HEK293 (cell line): Measurements from ENCODE around the gene PTGER2.

ENCODE experiments used
- SP3 ChIP-seq: fragments of 450-650 bp; formaldehyde crosslinking; IDR thresholded peaks from 2 replicates; pipeline ENCODE4 v1.5.1; 2016; ENCODE audit warnings: missing biosample characterization, missing genetic modification characterization
- ZBTB21 ChIP-seq: fragments of 450-650 bp; formaldehyde crosslinking; IDR thresholded peaks from 2 replicates; pipeline ENCODE4 v1.5.1; 2017; ENCODE audit warnings: missing biosample characterization, missing genetic modification characterization
- ZNF221 ChIP-seq: fragments of 450-650 bp; formaldehyde crosslinking; IDR thresholded peaks from 2 replicates; pipeline ENCODE4 v1.5.1; 2017; ENCODE audit warnings: missing biosample characterization, missing genetic modification characterization, borderline replicate concordance
- ZNF302 ChIP-seq: fragments of 450-650 bp; formaldehyde crosslinking; IDR thresholded peaks from 2 replicates; pipeline ENCODE4 v1.5.1; 2016; ENCODE audit warnings: missing biosample characterization, missing genetic modification characterization, low read depth
- ZNF324 ChIP-seq: fragments of 450-650 bp; formaldehyde crosslinking; IDR thresholded peaks from 2 replicates; pipeline ENCODE4 v1.5.1; 2016; ENCODE audit warnings: missing biosample characterization, missing genetic modification characterization
- ZNF37A ChIP-seq: fragments of 450-650 bp; IDR thresholded peaks from 2 replicates; pipeline ENCODE4 v1.5.1; 2018; ENCODE audit warnings: missing biosample characterization, missing genetic modification characterization
- ZNF768 ChIP-seq: fragments of 450-650 bp; formaldehyde crosslinking; IDR thresholded peaks from 2 replicates; pipeline ENCODE4 v1.5.1; 2018; ENCODE audit warnings: missing biosample characterization, mild to moderate bottlenecking, missing genetic modification characterization
- TF ChIP-seq, protein P1 (sequence below): fragments of 450-650 bp; formaldehyde crosslinking; IDR thresholded peaks from 2 replicates; pipeline ENCODE4 v1.5.1; 2016; ENCODE audit warnings: missing biosample characterization, missing genetic modification characterization
- TF ChIP-seq, protein P2 (sequence below): fragments of 450-650 bp; formaldehyde crosslinking; conservative IDR thresholded peaks from 2 replicates; pipeline ENCODE4 v1.5.1; 2016; ENCODE audit warnings: low read depth, missing biosample characterization, missing genetic modification characterization
- TF ChIP-seq, protein P3 (sequence below): fragments of 450-650 bp; formaldehyde crosslinking; IDR thresholded peaks from 2 replicates; pipeline ENCODE4 v1.5.1; 2016; ENCODE audit warnings: missing biosample characterization, missing genetic modification characterization, low read depth
- TF ChIP-seq, protein P4 (sequence below): sonication (generic); formaldehyde crosslinking; IDR thresholded peaks from 2 replicates; pipeline ENCODE4 v1.8.1; 2022; ENCODE audit warnings: mild to moderate bottlenecking, moderate library complexity, missing genetic modification reagents

DNA sequence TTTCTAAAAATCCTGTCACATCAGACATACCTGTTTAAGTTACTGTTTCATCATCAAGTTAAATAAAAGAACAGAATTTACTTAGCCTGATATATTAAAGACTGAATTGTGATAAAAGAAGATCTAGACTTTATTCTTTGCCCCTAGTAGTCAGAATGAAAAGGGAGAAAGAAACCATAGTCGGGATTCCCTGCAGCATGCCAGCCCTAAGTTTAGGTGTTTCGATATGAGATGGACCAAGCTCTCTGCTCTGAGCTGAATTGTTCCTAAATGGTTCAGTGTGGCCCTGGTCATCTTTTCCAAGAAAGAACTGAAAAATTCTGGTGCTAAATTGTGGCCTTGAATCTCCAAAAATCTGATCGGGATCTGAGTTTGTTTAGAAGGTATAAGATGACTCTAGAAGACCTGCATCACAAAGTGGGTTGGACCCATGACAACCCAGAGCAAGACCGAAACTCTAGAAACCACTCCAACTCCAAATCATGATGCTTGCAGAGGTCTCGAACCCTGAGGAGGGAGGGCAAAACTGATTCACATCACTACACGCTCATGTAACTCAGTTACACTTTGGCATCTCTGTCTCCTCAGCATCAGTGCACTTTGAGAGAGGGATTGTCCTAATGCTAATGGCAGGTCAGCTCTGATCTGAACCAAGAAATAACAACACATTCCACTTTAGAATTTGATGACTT, 15.7 kb downstream of the PTGER2 start:
- TF ChIP-seq, protein P1, sequence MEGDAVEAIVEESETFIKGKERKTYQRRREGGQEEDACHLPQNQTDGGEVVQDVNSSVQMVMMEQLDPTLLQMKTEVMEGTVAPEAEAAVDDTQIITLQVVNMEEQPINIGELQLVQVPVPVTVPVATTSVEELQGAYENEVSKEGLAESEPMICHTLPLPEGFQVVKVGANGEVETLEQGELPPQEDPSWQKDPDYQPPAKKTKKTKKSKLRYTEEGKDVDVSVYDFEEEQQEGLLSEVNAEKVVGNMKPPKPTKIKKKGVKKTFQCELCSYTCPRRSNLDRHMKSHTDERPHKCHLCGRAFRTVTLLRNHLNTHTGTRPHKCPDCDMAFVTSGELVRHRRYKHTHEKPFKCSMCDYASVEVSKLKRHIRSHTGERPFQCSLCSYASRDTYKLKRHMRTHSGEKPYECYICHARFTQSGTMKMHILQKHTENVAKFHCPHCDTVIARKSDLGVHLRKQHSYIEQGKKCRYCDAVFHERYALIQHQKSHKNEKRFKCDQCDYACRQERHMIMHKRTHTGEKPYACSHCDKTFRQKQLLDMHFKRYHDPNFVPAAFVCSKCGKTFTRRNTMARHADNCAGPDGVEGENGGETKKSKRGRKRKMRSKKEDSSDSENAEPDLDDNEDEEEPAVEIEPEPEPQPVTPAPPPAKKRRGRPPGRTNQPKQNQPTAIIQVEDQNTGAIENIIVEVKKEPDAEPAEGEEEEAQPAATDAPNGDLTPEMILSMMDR (tag by site-specific recombination): no peak
- TF ChIP-seq ZNF302 (tag by site-specific recombination) (no peak), ZBTB21 (tag by site-specific recombination) (no peak), ZNF221 (no peak), SP3 (tag by site-specific recombination) (no peak), ZNF37A (tag by site-specific recombination) (no peak), ZNF768 (tag by site-specific recombination) (no peak), ZNF324 (tag by site-specific recombination) (no peak)
- TF ChIP-seq, protein P2, sequence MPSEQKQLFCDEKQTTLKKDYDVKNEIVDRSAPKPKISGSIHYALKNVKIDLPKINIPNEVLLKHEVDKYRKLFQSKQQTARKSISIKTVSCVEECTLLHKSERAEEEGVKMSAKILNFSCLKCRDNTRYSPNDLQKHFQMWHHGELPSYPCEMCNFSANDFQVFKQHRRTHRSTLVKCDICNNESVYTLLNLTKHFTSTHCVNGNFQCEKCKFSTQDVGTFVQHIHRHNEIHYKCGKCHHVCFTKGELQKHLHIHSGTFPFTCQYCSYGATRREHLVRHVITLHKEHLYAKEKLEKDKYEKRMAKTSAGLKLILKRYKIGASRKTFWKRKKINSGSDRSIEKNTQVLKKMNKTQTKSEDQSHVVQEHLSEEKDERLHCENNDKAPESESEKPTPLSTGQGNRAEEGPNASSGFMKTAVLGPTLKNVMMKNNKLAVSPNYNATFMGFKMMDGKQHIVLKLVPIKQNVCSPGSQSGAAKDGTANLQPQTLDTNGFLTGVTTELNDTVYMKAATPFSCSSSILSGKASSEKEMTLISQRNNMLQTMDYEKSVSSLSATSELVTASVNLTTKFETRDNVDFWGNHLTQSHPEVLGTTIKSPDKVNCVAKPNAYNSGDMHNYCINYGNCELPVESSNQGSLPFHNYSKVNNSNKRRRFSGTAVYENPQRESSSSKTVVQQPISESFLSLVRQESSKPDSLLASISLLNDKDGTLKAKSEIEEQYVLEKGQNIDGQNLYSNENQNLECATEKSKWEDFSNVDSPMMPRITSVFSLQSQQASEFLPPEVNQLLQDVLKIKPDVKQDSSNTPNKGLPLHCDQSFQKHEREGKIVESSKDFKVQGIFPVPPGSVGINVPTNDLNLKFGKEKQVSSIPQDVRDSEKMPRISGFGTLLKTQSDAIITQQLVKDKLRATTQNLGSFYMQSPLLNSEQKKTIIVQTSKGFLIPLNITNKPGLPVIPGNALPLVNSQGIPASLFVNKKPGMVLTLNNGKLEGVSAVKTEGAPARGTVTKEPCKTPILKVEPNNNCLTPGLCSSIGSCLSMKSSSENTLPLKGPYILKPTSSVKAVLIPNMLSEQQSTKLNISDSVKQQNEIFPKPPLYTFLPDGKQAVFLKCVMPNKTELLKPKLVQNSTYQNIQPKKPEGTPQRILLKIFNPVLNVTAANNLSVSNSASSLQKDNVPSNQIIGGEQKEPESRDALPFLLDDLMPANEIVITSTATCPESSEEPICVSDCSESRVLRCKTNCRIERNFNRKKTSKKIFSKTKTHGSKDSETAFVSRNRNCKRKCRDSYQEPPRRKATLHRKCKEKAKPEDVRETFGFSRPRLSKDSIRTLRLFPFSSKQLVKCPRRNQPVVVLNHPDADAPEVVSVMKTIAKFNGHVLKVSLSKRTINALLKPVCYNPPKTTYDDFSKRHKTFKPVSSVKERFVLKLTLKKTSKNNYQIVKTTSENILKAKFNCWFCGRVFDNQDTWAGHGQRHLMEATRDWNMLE: no peak
- TF ChIP-seq, protein P3, sequence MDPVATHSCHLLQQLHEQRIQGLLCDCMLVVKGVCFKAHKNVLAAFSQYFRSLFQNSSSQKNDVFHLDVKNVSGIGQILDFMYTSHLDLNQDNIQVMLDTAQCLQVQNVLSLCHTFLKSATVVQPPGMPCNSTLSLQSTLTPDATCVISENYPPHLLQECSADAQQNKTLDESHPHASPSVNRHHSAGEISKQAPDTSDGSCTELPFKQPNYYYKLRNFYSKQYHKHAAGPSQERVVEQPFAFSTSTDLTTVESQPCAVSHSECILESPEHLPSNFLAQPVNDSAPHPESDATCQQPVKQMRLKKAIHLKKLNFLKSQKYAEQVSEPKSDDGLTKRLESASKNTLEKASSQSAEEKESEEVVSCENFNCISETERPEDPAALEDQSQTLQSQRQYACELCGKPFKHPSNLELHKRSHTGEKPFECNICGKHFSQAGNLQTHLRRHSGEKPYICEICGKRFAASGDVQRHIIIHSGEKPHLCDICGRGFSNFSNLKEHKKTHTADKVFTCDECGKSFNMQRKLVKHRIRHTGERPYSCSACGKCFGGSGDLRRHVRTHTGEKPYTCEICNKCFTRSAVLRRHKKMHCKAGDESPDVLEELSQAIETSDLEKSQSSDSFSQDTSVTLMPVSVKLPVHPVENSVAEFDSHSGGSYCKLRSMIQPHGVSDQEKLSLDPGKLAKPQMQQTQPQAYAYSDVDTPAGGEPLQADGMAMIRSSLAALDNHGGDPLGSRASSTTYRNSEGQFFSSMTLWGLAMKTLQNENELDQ (tag by site-specific recombination): no peak
- TF ChIP-seq, protein P4, sequence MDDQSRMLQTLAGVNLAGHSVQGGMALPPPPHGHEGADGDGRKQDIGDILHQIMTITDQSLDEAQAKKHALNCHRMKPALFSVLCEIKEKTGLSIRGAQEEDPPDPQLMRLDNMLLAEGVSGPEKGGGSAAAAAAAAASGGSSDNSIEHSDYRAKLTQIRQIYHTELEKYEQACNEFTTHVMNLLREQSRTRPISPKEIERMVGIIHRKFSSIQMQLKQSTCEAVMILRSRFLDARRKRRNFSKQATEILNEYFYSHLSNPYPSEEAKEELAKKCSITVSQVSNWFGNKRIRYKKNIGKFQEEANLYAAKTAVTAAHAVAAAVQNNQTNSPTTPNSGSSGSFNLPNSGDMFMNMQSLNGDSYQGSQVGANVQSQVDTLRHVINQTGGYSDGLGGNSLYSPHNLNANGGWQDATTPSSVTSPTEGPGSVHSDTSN (CRISPR knock-in tag): no peak
